ENCODE data around the gene RAPGEF6.
"Not testable (repeated sequence)": the region's sequence is repeated elsewhere in the genome, so short reads cannot be mapped to it uniquely, and the experiment has no call there.

The RAPGEF6 gene

GRCh38 chr5:131386124-131386523, 248.9 kb downstream of the RAPGEF6 start:
- no peak for DNase-seq (ENCODE audit: low spot score)

- DNase-seq (ENCODE audit: low spot score): peak; percentile 51
Measured at GRCh38 chr5:131384616-131385214, 250.3 kb downstream of the RAPGEF6 start.

- no peak for DNase-seq (ENCODE audit: low spot score)
Measured at GRCh38 chr5:131384173-131384572, 250.9 kb downstream of the RAPGEF6 start.

- DNase-seq (ENCODE audit: low spot score): peak; percentile 84
Measured at GRCh38 chr5:131382407-131383395, 252.3 kb downstream of the RAPGEF6 start.

- DNase-seq (ENCODE audit: low spot score): no peak
Measured at GRCh38 chr5:131381777-131382176, 253.3 kb downstream of the RAPGEF6 start.

GRCh38 chr5:131381021-131381420, 254.0 kb downstream of the RAPGEF6 start:
- no peak for DNase-seq (ENCODE audit: low spot score)

- not testable (repeated sequence) for DNase-seq (ENCODE audit: low spot score)
Measured at GRCh38 chr5:131380238-131380637, 254.8 kb downstream of the RAPGEF6 start.

- peak; percentile 88 for DNase-seq (ENCODE audit: low spot score)
Measured at GRCh38 chr5:131379723-131380122, 255.3 kb downstream of the RAPGEF6 start.

GRCh38 chr5:131378721-131379541, 256.1 kb downstream of the RAPGEF6 start:
- peak; percentile 31 for DNase-seq (ENCODE audit: low spot score)

- no peak for DNase-seq (ENCODE audit: low spot score)
Measured at GRCh38 chr5:131377785-131378325, 257.2 kb downstream of the RAPGEF6 start.

GRCh38 chr5:131377346-131377745, 257.7 kb downstream of the RAPGEF6 start:
- no peak for DNase-seq (ENCODE audit: low spot score)

- peak; percentile 35 for DNase-seq (ENCODE audit: low spot score)
Measured at GRCh38 chr5:131375351-131375750, 259.7 kb downstream of the RAPGEF6 start.

Data from CD4-positive, alpha-beta T cell treated with Interleukin-2 at 100 ng/mL for 4 hours (primary cell).